Psoas muscle (tissue), 8 donors: ENCODE results near the gene OR4D2. TPM values are rescaled to one million over a fixed set of nuclear protein-coding genes. Genes with fewer than 3 reads are reported as not detected.

Experiments used
- ATAC-seq, 4 donors: fragments of 200-7000 bp; cut with Tn5 transposase; one replicate each; pipeline ENCODE4 v1.9.1; 2020; ENCODE audit warnings: moderate library complexity in 3 of 4, mild to moderate bottlenecking in 2 of 4
- DNase-seq, 2 donors: peaks; one replicate each; pipeline ENCODE4 v3.0.0-alpha.2; 2020
- H3K27ac ChIP-seq: fragments of 200-600 bp; one replicate; pipeline ENCODE4 v1.8.0; 2022
- H3K27me3 ChIP-seq, 3 donors: fragments of 200-600 bp in 1 of 3; one replicate each; pipeline versions ENCODE4 v1.6.1 to v1.8.0; 2013 to 2022; ENCODE audit warnings: low read length in 2 of 3, mild to moderate bottlenecking in 2 of 3, moderate library complexity in 1 of 3; ENCODE audit not compliant: insufficient read depth in 3 of 3
- H3K36me3 ChIP-seq, 2 donors: fragments of 200-600 bp in 1 of 2; one replicate each; pipeline versions ENCODE4 v1.6.1 to v1.8.0; 2013 to 2022; ENCODE audit warnings: low read depth in 1 of 2, mild to moderate bottlenecking in 1 of 2, moderate library complexity in 1 of 2; ENCODE audit not compliant: insufficient read depth in 1 of 2
- H3K4me1 ChIP-seq: fragments of 200-600 bp; one replicate; pipeline ENCODE4 v1.8.0; 2022
- H3K4me3 ChIP-seq: fragments of 200-600 bp; one replicate; pipeline ENCODE4 v1.8.0; 2022; ENCODE audit warnings: mild to moderate bottlenecking
- H3K9me3 ChIP-seq: fragments of 200-600 bp; one replicate; pipeline ENCODE4 v1.8.0; 2022
- WGBS, 3 donors: extraction: QIAGEN DNeasy Blood & Tissue Kit; methylation state at CpG; one replicate each; pipeline versions ENCODE4 v1.1.6 to v1.1.7; 2013; 5-methylcytosine and 5-hydroxymethylcytosine counted together
- intact Hi-C, 2 donors: fragments of 100-400 bp; cut with DNase I; formaldehyde crosslinking; loops; one replicate each; pipeline versions ENCODE4 v1.11.0 to v1.14.2; 2022
- polyA plus RNA-seq, 3 donors: library from polyadenylated mRNA; stranded (reverse); fragments of 200-250 nt; gene quantifications; one replicate each; pipeline ENCODE4 v1.2.3, GENCODE V29; 2013
- total RNA-seq, 4 donors: library from RNA; stranded (reverse); fragmentation: NEBNext Ultra II Directional in 2 of 4; extraction: Animal tissue kit (Norgen Biotek cat#: 25700) in 2 of 4; gene quantifications; one replicate each; pipeline versions ENCODE4 v1.2.1 to v1.2.4, GENCODE V29; 2021 to 2023
- TF ChIP-seq, protein P1 (sequence below): fragments of 200-600 bp; IDR thresholded peaks from one replicate; pipeline ENCODE4 v1.8.0; 2022; ENCODE audit warnings: antibody characterized with exemption
- donor health status: healthy with polysubstance abuse.
- donor health status: DM: no; HTN: no; CAD: no; lungs with moderate emphysema.
- donor health status: Bipolar disorder and iron deficiency.
- donor health status: healthy.
- donor health status: DM: yes; HTN: yes; CAD: no.
- donor health status: DM: no; HTN: no; CAD: no.
- donor health status: DM: no; HTN: no; CAD: no.
- donor health status: DM: yes; HTN: yes; CAD: no.

Gene OR4D2
- total and polyA plus RNA-seq, 7 donors = not detected

DNA sequence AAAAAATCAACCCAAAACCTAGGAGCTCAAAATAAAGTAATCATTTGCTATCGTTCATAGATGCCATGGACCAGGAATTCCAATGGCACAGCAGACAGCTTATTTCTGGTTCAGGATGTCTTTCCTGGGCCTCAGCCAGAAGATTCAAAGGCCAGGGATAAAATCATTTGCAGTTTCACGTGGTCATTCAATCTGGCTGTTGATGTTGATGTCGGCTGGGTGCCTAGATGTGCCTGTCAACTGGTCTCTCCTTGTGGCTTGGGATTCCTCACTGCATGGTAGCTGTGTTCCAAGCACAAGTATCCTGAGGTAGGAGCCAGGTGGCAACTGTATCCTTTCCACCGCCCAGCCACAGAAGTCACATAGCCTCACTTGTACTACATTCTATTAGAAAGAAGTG is 15.0 kb downstream of the OR4D2 start:
- ATAC-seq = no peak
- WGBS, 3 donors = 31 to 53% (median 39%) methylated on average over 4 of the region's 4 CpGs
- intact Hi-C loops = no loop called here

DNA sequence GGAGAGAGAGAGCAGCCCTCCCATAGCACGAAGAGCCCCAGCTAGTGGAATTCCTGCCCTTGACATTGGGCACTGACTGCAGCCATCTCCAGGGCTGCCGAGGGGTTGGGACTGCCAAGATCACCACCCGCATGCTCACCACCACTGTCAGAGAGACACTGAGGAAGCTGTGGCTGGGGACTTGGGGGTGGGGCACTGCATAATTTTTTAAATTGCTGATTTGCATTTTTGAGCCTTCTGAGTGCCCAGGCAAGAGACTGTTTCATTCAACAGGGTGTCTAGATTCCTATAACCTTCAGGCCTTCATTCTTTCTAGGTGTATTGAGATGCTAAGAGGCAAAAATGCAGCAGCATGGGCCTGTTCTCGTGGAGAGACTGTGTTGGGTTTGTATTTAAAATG is 16.7 kb downstream of the OR4D2 start:
- intact Hi-C loops = no loop called here
- Histone ChIP-seq H3K4me1 (no peaks in the 10 kb centered on the region), H3K27me3 (peaks cover 0 to 6% (median 0%) of the 10 kb centered on the region in 3 donors), H3K9me3 (no peaks in the 10 kb centered on the region), H3K36me3 (no peaks in the 10 kb centered on the region), H3K4me3 (no peak overlapping the region), H3K27ac (no peak overlapping the region)
- TF ChIP-seq, protein P1, sequence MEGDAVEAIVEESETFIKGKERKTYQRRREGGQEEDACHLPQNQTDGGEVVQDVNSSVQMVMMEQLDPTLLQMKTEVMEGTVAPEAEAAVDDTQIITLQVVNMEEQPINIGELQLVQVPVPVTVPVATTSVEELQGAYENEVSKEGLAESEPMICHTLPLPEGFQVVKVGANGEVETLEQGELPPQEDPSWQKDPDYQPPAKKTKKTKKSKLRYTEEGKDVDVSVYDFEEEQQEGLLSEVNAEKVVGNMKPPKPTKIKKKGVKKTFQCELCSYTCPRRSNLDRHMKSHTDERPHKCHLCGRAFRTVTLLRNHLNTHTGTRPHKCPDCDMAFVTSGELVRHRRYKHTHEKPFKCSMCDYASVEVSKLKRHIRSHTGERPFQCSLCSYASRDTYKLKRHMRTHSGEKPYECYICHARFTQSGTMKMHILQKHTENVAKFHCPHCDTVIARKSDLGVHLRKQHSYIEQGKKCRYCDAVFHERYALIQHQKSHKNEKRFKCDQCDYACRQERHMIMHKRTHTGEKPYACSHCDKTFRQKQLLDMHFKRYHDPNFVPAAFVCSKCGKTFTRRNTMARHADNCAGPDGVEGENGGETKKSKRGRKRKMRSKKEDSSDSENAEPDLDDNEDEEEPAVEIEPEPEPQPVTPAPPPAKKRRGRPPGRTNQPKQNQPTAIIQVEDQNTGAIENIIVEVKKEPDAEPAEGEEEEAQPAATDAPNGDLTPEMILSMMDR = no peak
- 76 to 85% (median 77%) methylated on average over 4 of the region's 4 CpGs for WGBS, 3 donors
- DNase-seq (no peak), ATAC-seq (no peak)

More for the DNA sequence above, 15.0 kb downstream of the OR4D2 start:
- peaks cover 0 to 4% (median 1%) of the 10 kb centered on the region in 3 donors for H3K27me3 ChIP-seq
- H3K27ac ChIP-seq = no peak overlapping the region
- H3K4me1 ChIP-seq = no peaks in the 10 kb centered on the region
- H3K9me3 ChIP-seq = no peaks in the 10 kb centered on the region
- no peak for DNase-seq
- TF ChIP-seq, protein P1 = no peak
- H3K36me3 ChIP-seq = no peaks in the 10 kb centered on the region
- H3K4me3 ChIP-seq = no peak overlapping the region

DNA sequence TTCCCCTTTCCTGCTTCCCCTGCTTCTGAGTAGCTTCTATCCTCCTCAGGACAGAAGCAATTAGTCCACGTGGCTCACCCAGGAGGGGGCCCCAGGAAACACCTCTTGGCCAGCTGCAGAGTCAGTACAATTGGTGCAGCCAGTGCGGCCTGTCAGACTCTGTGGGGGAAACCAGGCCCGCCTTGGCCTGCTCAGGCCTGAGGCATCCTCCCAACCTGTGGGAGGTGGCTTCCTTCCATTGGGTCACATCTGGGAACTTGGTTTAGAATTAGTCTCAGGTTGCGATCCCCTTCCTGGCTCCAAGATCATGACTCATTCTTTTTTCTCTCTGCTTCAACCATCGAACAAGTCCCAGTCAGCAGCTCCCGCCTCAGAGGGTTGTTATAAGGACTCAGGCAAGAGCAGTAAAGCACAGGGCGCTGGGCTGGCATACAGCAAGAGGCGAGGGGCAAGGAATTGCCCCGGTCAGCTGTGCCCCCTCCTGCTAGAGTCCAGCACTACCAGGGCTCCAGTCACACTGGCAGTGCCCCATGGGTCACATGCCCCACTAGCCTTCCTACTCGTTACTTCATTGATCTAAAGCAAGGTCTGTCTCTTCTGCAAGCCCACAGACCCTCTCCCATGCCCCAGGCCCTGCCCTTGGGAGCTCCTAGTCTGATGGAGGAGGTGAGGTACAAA is 17.7 kb downstream of the OR4D2 start:
- Histone ChIP-seq H3K36me3 (no peaks in the 10 kb centered on the region), H3K27me3 (peaks cover 0 to 10% (median 0%) of the 10 kb centered on the region in 3 donors), H3K9me3 (no peaks in the 10 kb centered on the region), H3K4me3 (no peak overlapping the region), H3K27ac (no peak overlapping the region), H3K4me1 (no peaks in the 10 kb centered on the region)
- ATAC-seq (peak in 2 of 4 donors; percentile 39 to 43), DNase-seq (no peak)
- TF ChIP-seq, protein P1 = no peak
- intact Hi-C loops = no loop called here
- WGBS, 3 donors = 55 to 60% (median 58%) methylated on average over 10 of the region's 10 CpGs

DNA sequence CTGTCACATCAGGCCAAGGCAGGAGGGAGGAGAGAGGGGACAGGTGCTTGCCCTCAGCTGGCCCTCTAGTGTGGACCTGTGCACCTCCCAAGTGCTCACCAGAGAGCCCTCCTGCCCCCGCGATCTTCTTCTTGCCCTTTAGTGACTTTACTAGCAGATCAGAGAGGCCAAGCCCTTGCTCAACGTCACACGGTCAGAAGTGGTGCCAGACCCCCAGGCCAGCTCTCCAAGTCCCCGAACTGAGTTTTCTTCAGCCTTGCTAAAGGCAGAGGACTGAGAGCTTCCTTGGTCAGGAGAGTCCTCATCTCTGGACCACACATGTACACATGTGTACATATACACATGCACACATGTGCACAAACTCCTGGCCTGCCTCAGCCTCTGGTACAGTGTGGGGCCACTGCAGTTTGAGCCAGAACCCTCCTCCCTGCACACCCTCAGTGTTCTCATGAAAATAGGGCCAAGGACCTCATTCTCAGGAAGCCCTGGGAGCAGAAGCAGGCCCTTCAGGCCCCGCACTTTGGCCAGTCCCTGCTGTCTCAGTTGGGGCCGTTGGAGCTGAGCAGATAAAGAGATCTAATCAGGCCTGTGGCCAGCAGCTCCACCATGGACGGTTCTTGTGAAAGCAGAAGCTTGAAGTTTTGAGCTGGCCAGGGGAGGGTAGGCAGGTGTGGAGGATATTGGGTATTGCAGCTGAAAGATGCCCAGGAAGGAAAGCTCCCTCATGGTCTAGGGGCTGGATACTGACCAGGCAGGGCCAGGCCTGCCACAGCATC is 18.4 kb downstream of the OR4D2 start:
- intact Hi-C loops = loop anchor here in 1 of 2 donors (5.0 kb wide), 1 partner anchor 48 kb away; no protein-coding TSS in a partner anchor
- H3K4me1 ChIP-seq = no peaks in the 10 kb centered on the region
- no peak for ATAC-seq
- no peaks in the 10 kb centered on the region for H3K9me3 ChIP-seq
- peaks cover 0 to 18% (median 0%) of the 10 kb centered on the region in 3 donors for H3K27me3 ChIP-seq
- no peaks in the 10 kb centered on the region for H3K36me3 ChIP-seq
- H3K27ac ChIP-seq = no peak overlapping the region
- H3K4me3 ChIP-seq = no peak overlapping the region
- DNase-seq = no peak
- WGBS, 3 donors = 72 to 79% (median 78%) methylated on average over 8 of the region's 8 CpGs
- TF ChIP-seq, protein P1 = no peak
